HTR-8/SVneo (cell line): ENCODE measurements around the gene PPP1R15B.

ENCODE experiments used
- DNase-seq: peaks from one replicate; pipeline ENCODE4 v3.0.0; 2011; ENCODE audit warnings: low spot score, mixed read lengths; ENCODE audit not compliant: insufficient read length
- FAIRE-seq: peaks from 2 replicates; lab custom pipeline; 2011; peaks lifted over from hg19 to GRCh38; lab: Jason Lieb, UNC

PPP1R15B gene

DNA sequence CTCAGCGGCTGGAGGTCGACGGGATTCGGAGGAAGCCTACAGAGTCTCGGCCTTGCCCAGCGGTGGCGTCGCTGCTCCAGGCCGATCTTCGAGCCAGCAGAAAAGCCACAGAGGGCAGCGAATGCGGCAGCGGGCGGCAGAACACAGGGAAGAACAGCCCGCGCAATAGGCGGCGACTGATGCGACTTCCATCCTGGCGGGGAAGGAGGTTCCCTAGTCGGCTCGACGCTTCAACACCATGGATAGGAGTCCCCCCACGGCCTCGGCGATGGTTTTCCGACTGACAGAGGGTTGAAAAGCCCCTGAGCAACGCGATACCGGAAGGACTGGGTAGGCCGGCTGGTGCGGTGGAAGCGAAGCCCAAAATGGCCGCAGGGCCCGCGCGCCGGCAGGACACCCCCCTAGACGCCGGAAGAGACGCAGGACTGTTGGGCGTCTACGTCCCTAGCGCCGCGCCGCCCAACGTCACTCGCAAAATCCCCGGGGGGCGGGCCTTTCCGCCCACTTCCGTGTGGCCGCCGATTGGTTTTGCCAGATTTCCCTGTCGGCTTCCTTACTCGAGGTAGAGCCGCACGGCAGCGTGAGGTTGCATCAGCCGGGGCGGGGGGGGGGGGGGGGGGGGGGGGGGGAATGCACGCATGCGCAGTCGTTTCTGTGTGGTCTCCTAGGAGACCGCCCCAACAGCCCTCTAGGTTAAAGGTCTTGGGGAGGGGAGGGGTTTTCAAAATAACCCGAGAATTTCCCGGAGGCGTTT is at the start of gene PPP1R15B:
Gene PPP1R15B, minus strand, starts transcription at position 367 of the 754 bp plus-strand sequence. CDS start 406 bp downstream, outside the sequence.
- DNase-seq (peak; percentile 95), FAIRE-seq (peak; percentile 16)

DNA sequence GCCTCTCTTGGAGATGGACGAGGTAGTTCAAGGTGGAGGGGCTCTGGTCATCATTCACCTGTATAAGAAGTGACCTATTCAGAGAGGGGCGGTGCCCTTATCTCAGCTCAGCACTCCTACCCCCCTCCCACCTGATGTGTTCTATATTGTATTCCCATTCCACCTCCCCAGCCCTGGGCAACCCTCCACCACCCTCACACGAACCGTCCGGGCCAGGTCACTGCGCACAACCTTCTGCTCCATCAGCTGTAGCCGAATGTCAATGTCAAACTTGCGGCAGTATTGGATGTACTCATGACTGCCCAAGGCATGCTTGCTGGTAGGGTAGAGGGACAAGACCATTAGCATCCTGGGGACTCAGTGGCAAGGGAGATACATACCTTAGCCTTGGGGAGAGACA is 48.7 kb upstream of the PPP1R15B start:
- DNase-seq (no peak), FAIRE-seq (no peak)

DNA sequence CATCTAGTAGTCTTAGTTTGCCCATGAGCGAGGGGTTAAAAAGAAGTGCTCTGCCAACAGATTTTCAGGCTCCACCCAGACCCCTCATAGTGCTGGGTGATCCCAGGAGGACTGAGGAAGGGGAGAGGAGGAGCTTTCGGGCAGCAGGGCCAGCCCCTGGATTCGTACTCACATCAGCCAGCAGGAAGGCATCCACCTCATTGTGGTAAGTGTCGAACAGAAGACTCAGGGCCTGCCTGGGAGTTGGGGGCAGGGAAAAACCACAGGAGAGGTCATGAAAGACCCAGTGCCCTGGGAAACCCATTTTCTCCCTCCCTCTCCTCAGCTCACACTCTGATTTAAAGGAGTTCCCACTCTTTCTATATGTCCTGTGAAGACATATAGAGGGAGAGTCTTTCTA is 48.1 kb upstream of the PPP1R15B start:
- FAIRE-seq (no peak), DNase-seq (no peak)

DNA sequence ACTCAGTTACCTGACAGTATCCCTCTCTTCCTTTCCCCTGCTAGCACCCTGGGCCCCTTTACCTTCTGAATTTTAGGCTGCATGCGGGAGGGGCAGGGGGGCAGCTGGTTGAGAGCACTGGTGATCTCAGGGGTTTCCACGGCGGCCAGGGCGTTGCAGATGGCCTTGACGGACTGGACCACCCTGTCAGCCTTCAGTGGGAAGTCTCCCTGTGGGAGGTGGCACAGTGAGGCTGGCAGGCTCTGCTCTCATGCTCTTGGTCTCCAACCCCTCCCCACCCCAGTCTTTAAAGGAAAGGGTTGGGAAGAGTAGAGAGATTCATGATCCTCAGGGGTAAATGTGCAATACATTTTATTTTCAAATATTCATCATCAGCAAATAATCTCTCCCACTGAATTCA is 46.0 kb upstream of the PPP1R15B start:
- FAIRE-seq (no peak), DNase-seq (no peak)

DNA sequence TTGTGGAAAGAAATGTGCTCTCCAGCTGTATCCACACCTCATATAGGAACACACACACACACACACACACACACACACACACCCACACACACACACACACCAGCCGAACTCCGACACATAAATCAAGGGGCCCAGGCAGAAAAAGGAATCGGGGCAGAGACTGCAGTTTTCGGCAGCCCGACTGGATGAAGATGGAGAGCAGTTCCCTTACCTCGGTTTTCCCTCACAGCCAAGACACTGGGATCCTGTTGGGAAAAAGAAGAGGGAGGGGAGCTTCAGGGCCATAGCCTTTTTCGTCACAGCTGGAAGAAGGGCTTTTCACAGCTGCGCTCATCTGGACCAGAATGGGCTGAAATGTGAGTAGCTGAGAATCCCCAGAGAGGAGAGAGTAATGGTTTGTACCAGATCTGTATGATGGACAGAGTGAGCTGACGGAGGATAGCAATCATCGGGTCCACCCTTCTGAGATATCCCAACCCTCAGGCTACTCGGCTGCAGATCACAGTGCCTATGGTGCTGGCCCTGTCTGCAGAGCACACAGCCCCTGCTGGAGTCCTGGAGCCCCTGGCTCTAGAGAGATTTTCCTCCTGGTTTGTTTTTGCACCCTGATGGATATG is 45.3 kb upstream of the PPP1R15B start:
- DNase-seq (no peak), FAIRE-seq (no peak)

DNA sequence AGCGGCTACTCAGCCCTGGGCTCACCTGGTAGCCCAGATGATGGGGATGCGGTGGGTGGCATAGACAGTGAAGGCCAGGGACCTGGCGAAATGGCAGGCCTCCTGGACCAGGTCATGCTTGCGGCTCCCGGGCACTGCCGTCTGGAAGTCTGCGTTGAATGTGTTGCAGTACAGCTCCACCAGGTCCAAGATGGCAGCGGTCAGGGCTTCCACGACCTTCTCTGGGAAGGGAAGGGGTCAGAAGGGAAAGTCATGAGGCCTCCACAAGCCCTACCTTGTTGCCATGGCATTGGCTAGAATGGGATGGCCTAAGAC is 44.2 kb upstream of the PPP1R15B start:
- FAIRE-seq (no peak), DNase-seq (no peak)

DNA sequence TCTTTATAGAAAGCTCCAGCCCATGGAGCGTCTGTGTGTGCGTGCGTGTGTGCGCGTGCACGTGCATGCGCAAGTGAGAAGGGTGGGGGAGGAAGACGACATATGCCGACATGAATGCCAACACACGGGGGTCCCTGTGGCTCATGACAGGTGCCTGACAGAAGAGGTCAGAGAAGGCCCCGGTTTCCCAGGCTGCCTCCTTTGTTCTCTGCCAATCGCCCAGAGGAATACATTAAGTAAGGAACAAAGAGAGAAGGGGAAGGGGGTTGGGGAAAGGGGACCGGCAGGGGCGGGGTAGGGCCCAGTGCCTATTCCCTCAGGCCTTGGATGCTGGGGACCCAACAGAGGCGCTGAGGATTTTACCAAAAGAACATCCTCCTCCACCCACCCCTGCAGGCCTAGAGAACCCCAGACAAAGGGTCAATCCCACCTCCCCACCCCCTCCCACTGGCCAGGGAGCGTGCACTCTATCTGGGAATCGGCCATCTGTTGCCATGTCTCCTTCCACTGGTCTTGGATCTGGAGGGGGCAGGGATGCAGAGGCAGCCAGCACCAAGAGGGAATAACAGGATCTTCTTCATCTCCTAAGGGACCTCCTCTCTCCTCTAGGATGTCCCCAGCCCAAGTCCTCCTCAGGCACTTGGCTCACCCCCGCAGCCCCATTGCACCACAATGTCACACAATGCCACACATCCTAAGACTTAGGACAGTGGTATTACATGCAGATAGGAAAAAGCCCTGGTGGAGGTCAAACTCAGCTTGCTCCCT is 43.6 kb upstream of the PPP1R15B start:
- FAIRE-seq, result no peak

DNA sequence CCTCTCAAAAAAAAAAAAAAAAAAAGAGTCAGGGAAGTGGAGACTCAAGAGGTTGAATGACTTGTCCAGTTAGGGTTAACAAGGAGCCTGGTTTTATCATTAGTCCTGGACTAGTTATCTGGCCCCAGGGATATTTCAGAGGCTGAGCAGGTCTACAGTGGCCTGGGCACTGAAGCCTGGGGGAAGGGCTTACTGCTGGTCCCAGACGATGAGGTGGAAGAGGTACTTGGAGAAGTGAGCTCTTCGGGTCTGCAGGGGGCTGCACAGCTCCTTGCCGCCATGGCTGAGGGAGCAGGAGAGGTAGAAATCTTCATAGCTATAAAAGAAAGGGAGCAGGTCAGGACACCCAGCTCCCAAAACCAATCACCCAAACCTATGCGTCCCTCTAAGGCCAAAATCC is 42.9 kb upstream of the PPP1R15B start:
- FAIRE-seq (no peak), DNase-seq (no peak)

More for the DNA sequence above, 43.6 kb upstream of the PPP1R15B start:
- no peak for DNase-seq

DNA sequence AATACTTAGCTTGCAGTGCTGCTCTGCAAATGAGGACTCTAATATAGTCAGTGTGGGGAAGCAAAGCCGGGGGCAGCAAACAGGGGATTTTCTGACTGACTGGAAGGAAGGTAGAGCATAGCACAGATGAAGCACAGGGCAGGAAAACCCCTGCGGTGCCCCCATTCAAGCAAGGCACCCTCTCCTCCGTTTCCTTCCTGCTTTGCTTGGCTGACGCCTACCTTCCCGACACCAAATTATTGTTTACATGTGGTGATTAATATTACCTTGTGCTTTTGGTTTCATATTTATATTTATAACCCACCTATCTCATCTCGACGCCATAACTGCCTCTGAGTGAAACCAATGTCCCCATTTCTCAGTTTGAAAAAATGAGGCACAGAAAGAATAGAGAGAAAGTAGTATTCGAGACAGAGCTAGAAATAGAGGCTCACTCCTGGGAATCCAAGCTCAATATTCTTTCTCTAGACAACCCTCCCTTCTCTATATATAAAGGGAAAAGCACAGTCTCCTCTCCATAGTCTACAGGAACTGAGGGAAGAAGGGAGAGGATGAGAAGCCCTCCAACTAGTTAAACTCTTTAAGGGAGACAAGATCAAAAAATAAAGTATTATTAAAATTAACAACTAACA is 41.6 kb upstream of the PPP1R15B start:
- DNase-seq (no peak), FAIRE-seq (no peak)

DNA sequence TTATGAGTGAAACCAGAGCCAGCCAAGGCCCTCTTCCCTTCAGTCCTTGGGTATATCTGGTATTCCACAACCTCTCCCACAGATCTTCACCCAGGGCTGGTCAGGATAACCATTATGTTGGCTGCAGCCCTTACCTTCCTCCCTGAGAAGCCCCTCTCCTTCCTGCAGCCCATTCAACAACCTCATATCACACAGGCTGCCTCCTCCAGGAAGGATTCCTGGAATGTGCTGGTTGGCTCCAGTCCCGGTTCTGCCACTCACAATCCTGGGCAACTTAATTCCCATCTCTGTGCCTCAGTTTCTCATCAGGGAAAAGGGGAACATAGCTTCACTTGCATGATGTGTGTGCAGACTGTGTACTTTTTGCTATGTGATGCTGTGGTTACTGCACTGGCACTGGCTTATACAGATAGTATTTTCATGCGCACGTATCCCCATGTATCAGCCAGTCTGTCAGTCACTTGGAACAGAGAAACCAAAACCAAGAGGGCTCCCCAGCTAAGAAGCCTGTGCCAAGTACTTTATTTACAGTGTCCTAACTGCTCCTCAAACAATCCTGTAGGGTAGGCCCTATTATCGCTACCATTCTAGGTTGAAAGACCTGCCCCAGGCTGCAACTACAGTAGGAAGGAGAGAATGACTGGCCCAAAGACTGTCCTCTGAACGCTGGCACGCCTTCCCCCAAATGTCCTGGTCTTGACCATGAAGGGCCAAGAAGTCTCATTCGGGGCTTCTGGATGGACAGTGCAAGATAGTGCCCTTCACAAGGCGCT is 39.9 kb upstream of the PPP1R15B start:
- FAIRE-seq (no peak), DNase-seq (no peak)

DNA sequence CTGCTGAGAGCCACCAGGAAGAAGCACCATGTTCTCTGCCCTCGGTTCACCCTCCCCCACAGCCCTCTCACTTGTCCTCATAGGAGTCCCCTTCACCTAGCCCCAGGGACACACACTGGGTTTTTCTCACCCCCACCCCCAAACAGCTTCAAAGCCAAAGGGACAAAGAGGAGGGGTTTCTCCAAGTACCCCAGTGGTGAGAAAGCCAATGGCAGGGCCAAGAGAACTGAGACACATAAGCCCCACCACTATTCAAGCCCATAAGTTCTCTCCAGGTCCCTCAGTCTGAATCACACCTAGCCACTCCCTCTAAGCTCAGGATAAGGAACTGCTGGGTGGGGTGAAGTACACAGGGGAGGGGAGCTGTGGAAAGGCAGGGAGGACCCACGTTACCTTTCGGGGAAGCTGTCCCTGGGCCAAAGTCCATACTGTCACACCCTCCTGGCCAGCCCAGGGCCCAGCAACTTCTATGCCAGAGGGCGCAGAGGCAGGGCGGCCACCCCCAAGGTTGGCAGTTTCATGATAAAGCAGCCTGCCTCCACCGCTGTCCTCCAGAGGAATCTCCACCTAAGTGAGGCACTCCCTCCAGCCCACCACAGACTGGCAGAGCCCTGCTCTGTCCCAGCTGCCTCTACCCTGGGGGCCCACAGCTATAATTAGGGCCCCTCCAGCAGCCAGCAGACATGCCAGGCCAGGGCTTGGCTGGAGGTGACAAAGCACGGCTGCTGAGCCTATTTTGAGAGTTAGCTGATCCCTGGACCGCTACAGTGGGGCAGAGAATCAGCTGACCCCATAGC is 39.0 kb upstream of the PPP1R15B start:
- no peak for FAIRE-seq

DNA sequence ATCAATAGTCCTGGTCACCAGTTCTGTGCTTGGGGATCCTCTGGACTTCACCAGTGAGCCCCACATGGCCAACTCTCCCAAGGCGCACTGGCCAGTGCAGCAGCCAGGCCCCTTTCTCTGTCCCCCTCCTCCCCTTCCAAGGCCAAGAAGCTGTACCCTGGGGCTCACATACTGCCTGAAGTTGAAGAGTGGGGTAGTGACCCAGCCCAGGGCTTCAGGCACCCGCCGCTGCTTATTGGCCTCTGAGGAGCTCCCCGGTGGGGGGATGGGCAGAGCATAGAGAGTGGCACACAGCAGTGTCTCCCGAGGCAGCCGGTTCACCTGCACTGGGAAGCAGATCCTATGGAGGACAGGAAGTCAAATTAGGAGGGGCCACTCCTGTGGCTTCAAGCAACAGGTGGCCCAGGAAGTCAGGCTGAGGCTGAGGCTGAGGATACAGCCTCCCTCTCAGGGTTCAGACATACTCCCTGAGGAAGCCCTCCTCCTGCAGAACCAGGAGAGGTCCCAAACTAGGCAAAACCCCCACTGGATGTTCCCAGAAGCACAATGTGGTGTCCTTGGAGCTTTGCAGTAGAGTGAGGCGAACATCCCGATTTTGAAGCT is 38.2 kb upstream of the PPP1R15B start:
- DNase-seq (no peak), FAIRE-seq (no peak)

More for the DNA sequence above, 39.0 kb upstream of the PPP1R15B start:
- DNase-seq, result no peak

DNA sequence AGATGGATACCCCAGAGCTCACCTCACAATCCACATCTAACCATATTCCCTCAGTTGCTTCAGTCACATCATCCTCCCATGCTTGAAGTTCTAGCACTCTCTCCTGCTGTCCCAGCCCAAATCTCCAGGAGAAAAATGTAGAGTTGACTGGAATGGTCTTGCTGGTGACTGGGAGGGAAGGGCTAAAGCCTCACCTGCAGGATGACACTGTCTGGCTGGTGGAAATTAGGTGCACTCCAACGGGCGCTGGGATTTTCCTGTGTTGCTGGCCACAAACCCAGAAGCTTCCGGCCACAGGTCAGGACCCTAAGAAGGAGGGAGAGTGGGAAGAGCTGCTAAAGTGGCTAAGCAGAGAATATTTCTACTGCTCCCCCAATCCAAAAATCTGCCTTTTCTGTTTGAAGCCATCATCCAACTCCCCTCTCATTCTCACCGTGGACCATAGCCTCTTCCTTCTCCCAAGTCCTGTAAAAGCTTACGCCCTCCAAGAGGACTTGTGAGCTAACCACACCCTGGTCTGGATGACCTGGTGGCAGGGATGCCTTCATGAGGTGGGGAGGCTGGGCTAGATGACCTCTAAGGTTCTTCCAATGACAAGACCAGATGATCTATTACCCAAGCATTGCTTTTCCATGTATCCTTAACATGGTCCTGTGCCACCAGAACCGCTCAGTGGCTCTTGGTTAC is 37.5 kb upstream of the PPP1R15B start:
- no peak for FAIRE-seq
- no peak for DNase-seq

DNA sequence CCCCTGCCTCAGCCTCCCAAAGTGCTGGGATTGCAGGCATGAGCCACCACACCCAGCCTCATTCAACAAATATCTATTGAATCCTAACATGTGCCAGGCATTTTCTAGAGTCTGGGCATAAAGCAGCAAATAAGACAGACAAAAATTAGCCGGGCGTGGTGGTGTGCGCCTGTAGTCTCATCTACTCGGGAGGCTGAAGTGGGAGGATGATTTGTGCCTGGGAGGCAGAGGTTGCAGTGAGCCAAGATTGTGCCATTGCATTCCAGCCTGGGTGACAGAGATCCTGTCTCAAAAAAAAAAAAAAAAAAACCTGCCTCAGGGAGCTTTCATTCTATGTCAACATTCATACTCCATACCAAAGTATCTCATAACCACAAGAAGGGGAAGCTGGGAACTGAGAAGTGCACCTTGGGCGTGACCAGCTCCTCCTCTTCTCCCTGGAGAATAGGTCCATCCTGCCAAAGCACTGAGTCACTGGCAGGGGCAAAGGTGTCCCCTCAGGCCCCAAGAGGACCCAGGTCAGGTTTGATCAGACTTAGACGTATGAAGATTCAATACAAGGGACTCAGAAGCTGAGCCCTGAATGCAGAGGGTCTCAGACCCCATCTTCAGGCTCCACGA is 36.8 kb upstream of the PPP1R15B start:
- FAIRE-seq, result no peak

DNA sequence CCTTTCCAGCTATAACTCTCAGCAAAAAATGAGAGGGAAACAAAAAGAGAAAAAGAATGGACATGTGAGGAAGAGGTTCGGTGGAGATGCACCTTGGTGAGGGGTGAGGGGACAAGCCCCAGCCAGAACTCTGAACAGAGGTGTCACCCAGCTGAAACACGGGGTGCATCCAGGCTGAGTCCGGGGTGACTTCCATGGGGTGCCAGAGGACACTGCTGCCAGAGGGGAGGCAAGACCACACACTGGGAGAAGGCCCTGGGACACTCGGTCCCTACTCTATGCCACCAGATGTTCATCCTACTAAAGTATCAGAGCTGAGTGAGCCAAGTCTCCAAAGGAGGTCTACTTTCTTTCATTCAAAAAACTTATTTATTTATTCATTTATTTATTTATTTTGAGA is 36.1 kb upstream of the PPP1R15B start:
- DNase-seq (no peak), FAIRE-seq (no peak)

More for the DNA sequence above, 36.8 kb upstream of the PPP1R15B start:
- no peak for DNase-seq

DNA sequence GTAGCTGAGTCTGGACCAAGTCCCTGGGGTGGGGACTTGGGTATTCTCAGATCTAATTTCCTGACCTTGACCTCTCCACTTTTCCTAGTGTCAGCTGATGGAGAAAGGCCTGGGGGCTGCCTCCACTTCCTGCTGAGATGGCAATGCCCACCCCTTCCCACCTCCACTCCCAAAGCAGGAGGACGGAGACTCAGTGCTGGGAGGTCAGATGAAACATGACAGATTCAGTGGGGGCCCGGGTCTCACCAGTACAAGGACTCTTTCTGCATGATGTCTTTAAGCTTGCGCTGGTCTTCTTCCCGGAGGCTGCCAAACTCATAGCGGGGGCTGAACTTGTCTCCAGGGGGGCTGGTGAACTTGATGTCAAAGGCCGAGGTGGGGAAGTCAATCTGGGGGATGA is 35.6 kb upstream of the PPP1R15B start:
- DNase-seq (no peak), FAIRE-seq (no peak)

DNA sequence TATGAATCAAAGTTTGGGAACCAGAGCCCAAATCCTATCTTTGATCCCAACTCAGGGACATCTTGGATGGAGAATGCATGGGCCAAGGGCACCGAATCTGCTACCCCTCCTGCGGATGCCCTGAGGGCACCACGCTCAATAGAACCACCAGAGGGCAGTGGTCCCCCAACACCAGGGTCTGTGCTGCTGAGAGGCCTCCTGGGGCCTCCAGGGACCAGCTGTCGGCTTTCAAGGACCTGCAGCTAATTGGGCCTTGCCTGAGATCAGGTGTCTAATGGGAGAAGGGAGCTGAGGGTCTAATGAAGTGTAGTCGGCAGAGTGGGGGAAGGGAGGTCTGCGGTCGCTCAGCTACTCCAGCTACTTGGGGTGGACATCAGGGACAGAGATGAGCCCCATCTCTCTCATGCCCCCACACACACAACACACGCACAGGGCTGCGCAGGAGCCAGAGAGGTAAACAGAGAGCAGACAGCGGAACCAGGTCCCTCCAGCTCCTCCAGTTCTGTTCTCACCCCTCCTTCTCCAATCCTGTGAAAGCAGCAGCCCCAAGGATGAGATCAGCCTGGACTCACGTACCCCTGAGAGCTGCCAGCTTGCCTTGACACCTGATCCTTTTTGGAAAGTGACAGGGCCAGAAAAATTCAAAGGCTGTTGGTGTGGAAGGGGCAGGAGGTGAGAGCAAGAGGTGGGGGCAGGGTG is 34.9 kb upstream of the PPP1R15B start:
- DNase-seq (peak; percentile 76), FAIRE-seq (no peak)
